Neural crest cell (in vitro differentiated cells): ENCODE data around the gene GRIK1. TPM values are rescaled to one million over a fixed set of nuclear protein-coding genes. Genes with fewer than 3 reads are reported as not detected.

ENCODE experiments used
- DNase-seq: peaks from one replicate; pipeline ENCODE4 v3.0.0; 2021; ENCODE audit warnings: low read depth, mixed read lengths, low spot score
- H3K27ac Mint-ChIP-seq: one replicate; pipeline ENCODE4 v1.8.0; 2021; ENCODE audit warnings: mild to moderate bottlenecking, mixed read lengths; ENCODE audit not compliant: unreplicated experiment
- H3K27me3 Mint-ChIP-seq: 2 replicates; pipeline ENCODE4 v1.8.0; 2021; ENCODE audit warnings: low read depth, mild to moderate bottlenecking, mixed read lengths
- H3K36me3 Mint-ChIP-seq: 2 replicates; pipeline ENCODE4 v1.8.0; 2021; ENCODE audit warnings: low read depth, mild to moderate bottlenecking, mixed read lengths
- H3K4me1 Mint-ChIP-seq: 2 replicates; pipeline ENCODE4 v1.8.0; 2021; ENCODE audit warnings: mixed read lengths
- H3K4me3 Mint-ChIP-seq: one replicate; pipeline ENCODE4 v1.8.0; 2021; ENCODE audit warnings: mild to moderate bottlenecking, mixed read lengths
- H3K9me3 Mint-ChIP-seq: 2 replicates; pipeline ENCODE4 v1.8.0; 2021; ENCODE audit warnings: mixed read lengths
- CTCF ChIP-seq: fragments of 200-600 bp; sonication (generic); conservative IDR thresholded peaks from 2 replicates; pipeline ENCODE4 v1.5.0; 2021; ENCODE audit warnings: antibody characterized with exemption, mild to moderate bottlenecking
- total RNA-seq: library from RNA; stranded (reverse); gene quantifications from 2 replicates; pipeline ENCODE4 v1.2.1, GENCODE V29; 2021

Gene GRIK1
- total RNA-seq, 1 donor from 2014 or later: 0.91 TPM

GRCh38 chr21:29725025-29725736 lies 214.6 kb downstream of the GRIK1 start:
- H3K27ac Mint-ChIP-seq: no peak overlapping the region
- no peak overlapping the region for H3K4me3 Mint-ChIP-seq
- H3K27me3 Mint-ChIP-seq: no peaks in the 10 kb centered on the region
- no peaks in the 10 kb centered on the region for H3K36me3 Mint-ChIP-seq
- peaks cover 3% of the 10 kb centered on the region for H3K9me3 Mint-ChIP-seq
- TF ChIP-seq CTCF: no peak
- DNase-seq: no peak
- peaks cover 15% of the 10 kb centered on the region for H3K4me1 Mint-ChIP-seq

DNA sequence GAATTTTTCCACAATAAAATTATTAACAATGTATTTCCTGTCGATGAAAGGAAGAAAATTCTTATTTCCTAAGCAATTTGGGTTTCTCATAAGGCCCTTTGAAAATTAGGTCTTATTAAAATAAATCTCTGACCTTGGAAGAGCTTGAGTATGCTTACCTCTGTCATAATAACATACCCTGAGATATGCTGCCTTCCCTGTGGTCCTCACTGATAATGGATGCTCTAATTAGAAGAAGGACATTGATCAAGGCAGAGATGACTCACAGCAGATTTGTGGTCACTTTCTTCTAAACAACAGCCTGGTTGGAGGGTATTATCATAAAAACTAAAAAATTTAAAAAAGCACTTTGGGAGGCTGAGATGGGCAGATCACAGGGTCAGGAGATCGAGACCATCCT lies 217.8 kb downstream of the GRIK1 start:
- no peak for TF ChIP-seq CTCF
- Mint-ChIP-seq H3K9me3 (no peaks in the 10 kb centered on the region), H3K36me3 (no peaks in the 10 kb centered on the region), H3K27me3 (no peaks in the 10 kb centered on the region), H3K4me3 (no peak overlapping the region), H3K27ac (no peak overlapping the region), H3K4me1 (peaks cover 15% of the 10 kb centered on the region)
- DNase-seq: no peak

DNA sequence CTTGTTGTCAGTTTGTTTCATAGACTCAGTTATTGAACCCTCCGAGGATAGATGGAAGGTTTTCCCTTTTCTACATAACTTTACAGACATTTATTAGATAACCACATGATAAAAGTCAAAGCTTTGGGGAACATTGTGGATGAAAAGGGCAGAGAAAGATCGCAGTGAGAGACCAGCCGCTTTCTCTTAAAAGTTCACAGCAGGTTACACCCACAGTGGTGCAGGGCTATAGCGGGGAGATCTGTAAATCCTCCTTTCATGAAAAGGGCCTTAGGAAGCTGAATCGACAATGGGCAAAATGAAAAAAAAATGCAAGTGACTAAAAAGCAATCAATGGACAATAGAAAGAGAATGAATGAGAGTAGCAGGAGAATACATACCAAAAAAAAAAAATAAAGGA lies 218.6 kb downstream of the GRIK1 start:
- no peak overlapping the region for H3K27ac Mint-ChIP-seq
- peak overlapping the region; percentile 1 for H3K4me3 Mint-ChIP-seq
- no peaks in the 10 kb centered on the region for H3K36me3 Mint-ChIP-seq
- peaks cover 3% of the 10 kb centered on the region for H3K9me3 Mint-ChIP-seq
- H3K4me1 Mint-ChIP-seq: peaks cover 15% of the 10 kb centered on the region
- H3K27me3 Mint-ChIP-seq: no peaks in the 10 kb centered on the region
- no peak for TF ChIP-seq CTCF
- DNase-seq: no peak

DNA sequence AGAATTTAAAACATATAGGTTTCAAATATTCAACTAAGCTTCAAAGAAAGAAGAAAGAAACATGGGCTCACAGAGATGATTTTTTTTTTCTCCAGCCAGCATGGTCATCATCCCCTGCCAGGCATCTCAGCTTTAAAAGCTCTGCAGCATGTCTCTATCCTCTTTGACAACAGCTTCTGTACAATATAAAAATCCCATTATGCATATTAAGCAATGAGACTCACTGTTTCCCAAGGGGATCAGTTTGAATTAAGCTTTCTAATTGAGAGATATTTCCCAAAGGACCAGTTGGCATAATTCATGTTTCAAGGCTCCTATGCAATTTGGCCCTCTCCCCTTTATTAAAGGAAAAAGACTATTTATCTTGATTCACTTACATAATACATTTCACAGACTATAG lies 220.3 kb downstream of the GRIK1 start:
- H3K27me3 Mint-ChIP-seq: no peaks in the 10 kb centered on the region
- TF ChIP-seq CTCF: no peak
- no peak overlapping the region for H3K4me3 Mint-ChIP-seq
- H3K36me3 Mint-ChIP-seq: no peaks in the 10 kb centered on the region
- H3K9me3 Mint-ChIP-seq: peaks cover 5% of the 10 kb centered on the region
- DNase-seq: no peak
- peaks cover 15% of the 10 kb centered on the region for H3K4me1 Mint-ChIP-seq
- H3K27ac Mint-ChIP-seq: no peak overlapping the region

GRCh38 chr21:29718081-29718815 lies 221.5 kb downstream of the GRIK1 start:
- TF ChIP-seq CTCF: no peak
- Mint-ChIP-seq H3K27me3 (no peaks in the 10 kb centered on the region), H3K4me1 (peaks cover 15% of the 10 kb centered on the region), H3K9me3 (peaks cover 5% of the 10 kb centered on the region), H3K4me3 (no peak overlapping the region), H3K36me3 (no peaks in the 10 kb centered on the region), H3K27ac (no peak overlapping the region)
- no peak for DNase-seq
